WTC11 (cell line): Measurements from ENCODE around the gene SLC12A8. TPM values are rescaled to one million over a fixed set of nuclear protein-coding genes. Genes with fewer than 3 reads are reported as not detected.

Experiments
- ATAC-seq: fragments of 200-7000 bp; cut with Tn5 transposase; 2 replicates; pipeline ENCODE4 v1.10.0; 2021; ENCODE audit warnings: mild to moderate bottlenecking, moderate library complexity
- CTCF ChIA-PET: fragments of 300-600 bp; sonication (Branson Sonifier 250); formaldehyde crosslinking; loops from one replicate; lab custom pipeline; 2021; ENCODE audit warnings: antibody characterized with exemption; lab: Charles Lee
- POLR2A ChIA-PET: fragments of 350-600 bp; sonication (Branson Sonifier 250); formaldehyde crosslinking; loops from one replicate; lab custom pipeline; 2021; ENCODE audit warnings: antibody characterized with exemption; lab: Charles Lee
- DNase-seq: peaks from one replicate; pipeline ENCODE4 v3.0.0; 2021; ENCODE audit warnings: low spot score
- H3K27ac Mint-ChIP-seq: 2 replicates; pipeline ENCODE4 v1.8.0; 2021; ENCODE audit warnings: mixed read lengths
- H3K27me3 Mint-ChIP-seq: 2 replicates; pipeline ENCODE4 v1.8.0; 2021; ENCODE audit warnings: low read depth, mild to moderate bottlenecking, moderate library complexity, mixed read lengths
- H3K36me3 Mint-ChIP-seq: 2 replicates; pipeline ENCODE4 v1.8.0; 2021; ENCODE audit warnings: mixed read lengths
- H3K4me1 Mint-ChIP-seq: 2 replicates; pipeline ENCODE4 v1.8.0; 2022; ENCODE audit warnings: mixed read lengths
- H3K4me3 Mint-ChIP-seq: 2 replicates; pipeline ENCODE4 v1.8.0; 2021; ENCODE audit warnings: mild to moderate bottlenecking, moderate library complexity, mixed read lengths
- H3K9me3 Mint-ChIP-seq: 2 replicates; pipeline ENCODE4 v1.8.0; 2021; ENCODE audit warnings: mixed read lengths
- ATF1 ChIP-seq: sonication (generic); formaldehyde crosslinking; IDR thresholded peaks from 2 replicates; pipeline ENCODE4 v1.8.1; 2023; ENCODE audit warnings: mild to moderate bottlenecking, moderate library complexity, missing genetic modification reagents
- CREM ChIP-seq: sonication (generic); formaldehyde crosslinking; IDR thresholded peaks from 2 replicates; pipeline ENCODE4 v1.8.1; 2022; ENCODE audit warnings: mild to moderate bottlenecking, missing genetic modification reagents, moderate library complexity
- GTF2I ChIP-seq: fragments of 250-450 bp; sonication (Bioruptor Pico); conservative IDR thresholded peaks from 2 replicates; pipeline ENCODE4 v1.4.0; 2021; ENCODE audit warnings: mild to moderate bottlenecking
- JUN ChIP-seq: sonication (generic); formaldehyde crosslinking; IDR thresholded peaks from 2 replicates; pipeline ENCODE4 v1.8.0; 2023; ENCODE audit warnings: mild to moderate bottlenecking, missing genetic modification reagents
- OVOL2 ChIP-seq: fragments of 250-450 bp; sonication (Bioruptor Pico); IDR thresholded peaks from 2 replicates; pipeline ENCODE4 v1.9.0; 2021; ENCODE audit warnings: mild to moderate bottlenecking, borderline replicate concordance
- TCF7 ChIP-seq: sonication (generic); formaldehyde crosslinking; IDR thresholded peaks from 2 replicates; pipeline ENCODE4 v1.8.0; 2022; ENCODE audit warnings: mild to moderate bottlenecking, low read depth, missing genetic modification reagents, moderate library complexity
- ZNF138 ChIP-seq: sonication (generic); formaldehyde crosslinking; conservative IDR thresholded peaks from 2 replicates; pipeline ENCODE4 v1.8.1; 2022; ENCODE audit warnings: mild to moderate bottlenecking, moderate library complexity, missing genetic modification reagents
- ZNF263 ChIP-seq: sonication (generic); formaldehyde crosslinking; IDR thresholded peaks from 2 replicates; pipeline ENCODE4 v1.8.1; 2022; ENCODE audit warnings: low read depth, mild to moderate bottlenecking, moderate library complexity, missing genetic modification reagents
- ZNF416 ChIP-seq: fragments of 250-450 bp; sonication (Bioruptor Pico); IDR thresholded peaks from 2 replicates; pipeline ENCODE4 v1.9.0; 2021; ENCODE audit warnings: mild to moderate bottlenecking, inconsistent platforms
- ZNF423 ChIP-seq: fragments of 250-450 bp; sonication (Bioruptor Pico); IDR thresholded peaks from 2 replicates; pipeline ENCODE4 v2.1.2; 2022; ENCODE audit warnings: mild to moderate bottlenecking, moderate library complexity
- total RNA-seq: library from RNA; stranded (reverse); gene quantifications from 3 replicates; pipeline ENCODE4 v1.2.3, GENCODE V29; 2021
- TF ChIP-seq, protein P1 (sequence below): sonication (generic); formaldehyde crosslinking; IDR thresholded peaks from 2 replicates; pipeline ENCODE4 v1.8.1; 2022; ENCODE audit warnings: low read depth, missing genetic modification reagents, borderline replicate concordance
- TF ChIP-seq, protein P2 (sequence below): sonication (generic); formaldehyde crosslinking; IDR thresholded peaks from 2 replicates; pipeline ENCODE4 v1.8.1; 2023; ENCODE audit warnings: mild to moderate bottlenecking, missing genetic modification reagents, borderline replicate concordance
- TF ChIP-seq, protein P3 (sequence below): fragments of 250-450 bp; sonication (Bioruptor Pico); IDR thresholded peaks from 2 replicates; pipeline ENCODE4 v1.8.0; 2021; ENCODE audit warnings: mild to moderate bottlenecking
- TF ChIP-seq, protein P4 (sequence below): sonication (generic); formaldehyde crosslinking; IDR thresholded peaks from 2 replicates; pipeline ENCODE4 v1.8.0; 2023; ENCODE audit warnings: missing genetic modification reagents, mild to moderate bottlenecking, borderline replicate concordance
- TF ChIP-seq, protein P5 (sequence below): fragments of 200-600 bp; IDR thresholded peaks from 2 replicates; pipeline ENCODE4 v1.8.0; 2022; ENCODE audit warnings: antibody characterized with exemption
- TF ChIP-seq, protein P6 (sequence below): sonication (generic); formaldehyde crosslinking; IDR thresholded peaks from 2 replicates; pipeline ENCODE4 v1.8.1; 2022; ENCODE audit warnings: mild to moderate bottlenecking, missing genetic modification reagents, moderate library complexity, borderline replicate concordance
- TF ChIP-seq, protein P7 (sequence below): fragments of 250-450 bp; sonication (Bioruptor Pico); IDR thresholded peaks from 2 replicates; pipeline ENCODE4 v1.9.0; 2021; ENCODE audit warnings: moderate library complexity, mild to moderate bottlenecking, inconsistent platforms, borderline replicate concordance

SLC12A8 gene
- total RNA-seq, 1 experiment from 2014 or later: 9.1 TPM

DNA sequence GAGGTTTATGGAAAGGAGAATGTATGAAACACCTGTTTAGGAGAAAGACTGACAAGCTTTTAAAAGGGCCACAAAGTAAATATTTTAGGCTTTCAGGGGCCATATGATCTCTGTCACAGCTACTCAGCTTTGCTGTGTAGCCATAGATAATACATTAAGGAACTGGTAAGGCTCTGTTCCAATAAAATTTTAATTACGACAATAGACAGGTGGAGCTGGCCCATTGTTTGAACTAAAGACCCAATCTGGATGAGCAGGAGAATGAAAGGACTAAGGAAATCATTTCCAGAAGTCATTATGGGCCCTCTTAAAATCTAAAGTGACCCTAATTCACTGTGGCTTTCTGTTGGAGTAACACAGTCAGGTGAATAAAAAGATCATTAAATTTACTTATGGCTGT, 48.5 kb upstream of the SLC12A8 start:
- H3K36me3 Mint-ChIP-seq: peaks cover 13% of the 10 kb centered on the region
- ChIA-PET POLR2A (interaction anchor here (0.6 to 0.7 kb wide), 2 partner anchors 41 to 207 kb away, joined by 3 to 5 read pairs; no protein-coding TSS in a partner anchor), CTCF (interaction anchor here (0.6 kb wide), 1 partner anchor 270 kb away, joined by 3 read pairs; no protein-coding TSS in a partner anchor)
- no peaks in the 10 kb centered on the region for H3K27me3 Mint-ChIP-seq
- ATAC-seq (no peak), DNase-seq (no peak)
- H3K27ac Mint-ChIP-seq: no peak overlapping the region
- H3K4me1 Mint-ChIP-seq: peaks cover 8% of the 10 kb centered on the region
- no peak for TF ChIP-seq GTF2I
- TF ChIP-seq CREM: no peak
- TF ChIP-seq, protein P1, sequence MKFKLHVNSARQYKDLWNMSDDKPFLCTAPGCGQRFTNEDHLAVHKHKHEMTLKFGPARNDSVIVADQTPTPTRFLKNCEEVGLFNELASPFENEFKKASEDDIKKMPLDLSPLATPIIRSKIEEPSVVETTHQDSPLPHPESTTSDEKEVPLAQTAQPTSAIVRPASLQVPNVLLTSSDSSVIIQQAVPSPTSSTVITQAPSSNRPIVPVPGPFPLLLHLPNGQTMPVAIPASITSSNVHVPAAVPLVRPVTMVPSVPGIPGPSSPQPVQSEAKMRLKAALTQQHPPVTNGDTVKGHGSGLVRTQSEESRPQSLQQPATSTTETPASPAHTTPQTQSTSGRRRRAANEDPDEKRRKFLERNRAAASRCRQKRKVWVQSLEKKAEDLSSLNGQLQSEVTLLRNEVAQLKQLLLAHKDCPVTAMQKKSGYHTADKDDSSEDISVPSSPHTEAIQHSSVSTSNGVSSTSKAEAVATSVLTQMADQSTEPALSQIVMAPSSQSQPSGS: no peak
- no peak for TF ChIP-seq ZNF263 (CRISPR knock-in tag)
- no peak for TF ChIP-seq JUN (CRISPR knock-in tag)
- TF ChIP-seq TCF7 (CRISPR knock-in tag): no peak
- peaks cover 10% of the 10 kb centered on the region for H3K9me3 Mint-ChIP-seq
- no peak overlapping the region for H3K4me3 Mint-ChIP-seq

DNA sequence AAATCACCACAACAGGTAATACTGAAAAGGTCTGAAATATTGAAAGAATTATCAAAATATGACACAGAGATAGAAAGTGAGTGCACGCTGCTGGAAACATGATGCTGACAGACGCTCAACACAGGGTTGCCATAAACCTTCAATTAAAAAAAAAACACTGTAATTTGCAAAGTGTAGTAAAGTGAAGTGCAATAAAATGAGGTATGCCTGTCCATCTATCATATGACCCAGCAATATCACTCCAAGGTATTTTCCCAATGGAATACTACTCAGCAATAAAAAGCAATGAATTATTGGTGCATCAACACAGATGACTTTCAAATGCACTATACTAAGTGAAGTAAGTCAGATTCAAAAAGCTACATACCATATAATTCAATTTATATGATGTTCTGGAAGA, 47.6 kb upstream of the SLC12A8 start:
- peaks cover 8% of the 10 kb centered on the region for H3K4me1 Mint-ChIP-seq
- CTCF ChIA-PET: no interaction called here
- H3K27ac Mint-ChIP-seq: 0 out of 2 replicates have a peak overlapping the region, but pooled peaks have one; percentile 13
- DNase-seq (no peak), ATAC-seq (no peak)
- H3K27me3 Mint-ChIP-seq: no peaks in the 10 kb centered on the region
- TF ChIP-seq ATF1 (CRISPR knock-in tag) (no peak), ZNF416 (no peak), CREM (no peak), ZNF138 (no peak), OVOL2 (CRISPR knock-in tag) (no peak), ZNF423 (CRISPR knock-in tag) (no peak)
- TF ChIP-seq, protein P2, sequence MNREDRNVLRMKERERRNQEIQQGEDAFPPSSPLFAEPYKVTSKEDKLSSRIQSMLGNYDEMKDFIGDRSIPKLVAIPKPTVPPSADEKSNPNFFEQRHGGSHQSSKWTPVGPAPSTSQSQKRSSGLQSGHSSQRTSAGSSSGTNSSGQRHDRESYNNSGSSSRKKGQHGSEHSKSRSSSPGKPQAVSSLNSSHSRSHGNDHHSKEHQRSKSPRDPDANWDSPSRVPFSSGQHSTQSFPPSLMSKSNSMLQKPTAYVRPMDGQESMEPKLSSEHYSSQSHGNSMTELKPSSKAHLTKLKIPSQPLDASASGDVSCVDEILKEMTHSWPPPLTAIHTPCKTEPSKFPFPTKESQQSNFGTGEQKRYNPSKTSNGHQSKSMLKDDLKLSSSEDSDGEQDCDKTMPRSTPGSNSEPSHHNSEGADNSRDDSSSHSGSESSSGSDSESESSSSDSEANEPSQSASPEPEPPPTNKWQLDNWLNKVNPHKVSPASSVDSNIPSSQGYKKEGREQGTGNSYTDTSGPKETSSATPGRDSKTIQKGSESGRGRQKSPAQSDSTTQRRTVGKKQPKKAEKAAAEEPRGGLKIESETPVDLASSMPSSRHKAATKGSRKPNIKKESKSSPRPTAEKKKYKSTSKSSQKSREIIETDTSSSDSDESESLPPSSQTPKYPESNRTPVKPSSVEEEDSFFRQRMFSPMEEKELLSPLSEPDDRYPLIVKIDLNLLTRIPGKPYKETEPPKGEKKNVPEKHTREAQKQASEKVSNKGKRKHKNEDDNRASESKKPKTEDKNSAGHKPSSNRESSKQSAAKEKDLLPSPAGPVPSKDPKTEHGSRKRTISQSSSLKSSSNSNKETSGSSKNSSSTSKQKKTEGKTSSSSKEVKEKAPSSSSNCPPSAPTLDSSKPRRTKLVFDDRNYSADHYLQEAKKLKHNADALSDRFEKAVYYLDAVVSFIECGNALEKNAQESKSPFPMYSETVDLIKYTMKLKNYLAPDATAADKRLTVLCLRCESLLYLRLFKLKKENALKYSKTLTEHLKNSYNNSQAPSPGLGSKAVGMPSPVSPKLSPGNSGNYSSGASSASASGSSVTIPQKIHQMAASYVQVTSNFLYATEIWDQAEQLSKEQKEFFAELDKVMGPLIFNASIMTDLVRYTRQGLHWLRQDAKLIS (CRISPR knock-in tag): no peak
- TF ChIP-seq, protein P3, sequence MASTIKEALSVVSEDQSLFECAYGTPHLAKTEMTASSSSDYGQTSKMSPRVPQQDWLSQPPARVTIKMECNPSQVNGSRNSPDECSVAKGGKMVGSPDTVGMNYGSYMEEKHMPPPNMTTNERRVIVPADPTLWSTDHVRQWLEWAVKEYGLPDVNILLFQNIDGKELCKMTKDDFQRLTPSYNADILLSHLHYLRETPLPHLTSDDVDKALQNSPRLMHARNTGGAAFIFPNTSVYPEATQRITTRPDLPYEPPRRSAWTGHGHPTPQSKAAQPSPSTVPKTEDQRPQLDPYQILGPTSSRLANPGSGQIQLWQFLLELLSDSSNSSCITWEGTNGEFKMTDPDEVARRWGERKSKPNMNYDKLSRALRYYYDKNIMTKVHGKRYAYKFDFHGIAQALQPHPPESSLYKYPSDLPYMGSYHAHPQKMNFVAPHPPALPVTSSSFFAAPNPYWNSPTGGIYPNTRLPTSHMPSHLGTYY: no peak
- TF ChIP-seq, protein P4, sequence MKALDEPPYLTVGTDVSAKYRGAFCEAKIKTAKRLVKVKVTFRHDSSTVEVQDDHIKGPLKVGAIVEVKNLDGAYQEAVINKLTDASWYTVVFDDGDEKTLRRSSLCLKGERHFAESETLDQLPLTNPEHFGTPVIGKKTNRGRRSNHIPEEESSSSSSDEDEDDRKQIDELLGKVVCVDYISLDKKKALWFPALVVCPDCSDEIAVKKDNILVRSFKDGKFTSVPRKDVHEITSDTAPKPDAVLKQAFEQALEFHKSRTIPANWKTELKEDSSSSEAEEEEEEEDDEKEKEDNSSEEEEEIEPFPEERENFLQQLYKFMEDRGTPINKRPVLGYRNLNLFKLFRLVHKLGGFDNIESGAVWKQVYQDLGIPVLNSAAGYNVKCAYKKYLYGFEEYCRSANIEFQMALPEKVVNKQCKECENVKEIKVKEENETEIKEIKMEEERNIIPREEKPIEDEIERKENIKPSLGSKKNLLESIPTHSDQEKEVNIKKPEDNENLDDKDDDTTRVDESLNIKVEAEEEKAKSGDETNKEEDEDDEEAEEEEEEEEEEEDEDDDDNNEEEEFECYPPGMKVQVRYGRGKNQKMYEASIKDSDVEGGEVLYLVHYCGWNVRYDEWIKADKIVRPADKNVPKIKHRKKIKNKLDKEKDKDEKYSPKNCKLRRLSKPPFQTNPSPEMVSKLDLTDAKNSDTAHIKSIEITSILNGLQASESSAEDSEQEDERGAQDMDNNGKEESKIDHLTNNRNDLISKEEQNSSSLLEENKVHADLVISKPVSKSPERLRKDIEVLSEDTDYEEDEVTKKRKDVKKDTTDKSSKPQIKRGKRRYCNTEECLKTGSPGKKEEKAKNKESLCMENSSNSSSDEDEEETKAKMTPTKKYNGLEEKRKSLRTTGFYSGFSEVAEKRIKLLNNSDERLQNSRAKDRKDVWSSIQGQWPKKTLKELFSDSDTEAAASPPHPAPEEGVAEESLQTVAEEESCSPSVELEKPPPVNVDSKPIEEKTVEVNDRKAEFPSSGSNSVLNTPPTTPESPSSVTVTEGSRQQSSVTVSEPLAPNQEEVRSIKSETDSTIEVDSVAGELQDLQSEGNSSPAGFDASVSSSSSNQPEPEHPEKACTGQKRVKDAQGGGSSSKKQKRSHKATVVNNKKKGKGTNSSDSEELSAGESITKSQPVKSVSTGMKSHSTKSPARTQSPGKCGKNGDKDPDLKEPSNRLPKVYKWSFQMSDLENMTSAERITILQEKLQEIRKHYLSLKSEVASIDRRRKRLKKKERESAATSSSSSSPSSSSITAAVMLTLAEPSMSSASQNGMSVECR (CRISPR knock-in tag): no peak
- TF ChIP-seq, protein P5, sequence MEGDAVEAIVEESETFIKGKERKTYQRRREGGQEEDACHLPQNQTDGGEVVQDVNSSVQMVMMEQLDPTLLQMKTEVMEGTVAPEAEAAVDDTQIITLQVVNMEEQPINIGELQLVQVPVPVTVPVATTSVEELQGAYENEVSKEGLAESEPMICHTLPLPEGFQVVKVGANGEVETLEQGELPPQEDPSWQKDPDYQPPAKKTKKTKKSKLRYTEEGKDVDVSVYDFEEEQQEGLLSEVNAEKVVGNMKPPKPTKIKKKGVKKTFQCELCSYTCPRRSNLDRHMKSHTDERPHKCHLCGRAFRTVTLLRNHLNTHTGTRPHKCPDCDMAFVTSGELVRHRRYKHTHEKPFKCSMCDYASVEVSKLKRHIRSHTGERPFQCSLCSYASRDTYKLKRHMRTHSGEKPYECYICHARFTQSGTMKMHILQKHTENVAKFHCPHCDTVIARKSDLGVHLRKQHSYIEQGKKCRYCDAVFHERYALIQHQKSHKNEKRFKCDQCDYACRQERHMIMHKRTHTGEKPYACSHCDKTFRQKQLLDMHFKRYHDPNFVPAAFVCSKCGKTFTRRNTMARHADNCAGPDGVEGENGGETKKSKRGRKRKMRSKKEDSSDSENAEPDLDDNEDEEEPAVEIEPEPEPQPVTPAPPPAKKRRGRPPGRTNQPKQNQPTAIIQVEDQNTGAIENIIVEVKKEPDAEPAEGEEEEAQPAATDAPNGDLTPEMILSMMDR: no peak
- TF ChIP-seq, protein P6, sequence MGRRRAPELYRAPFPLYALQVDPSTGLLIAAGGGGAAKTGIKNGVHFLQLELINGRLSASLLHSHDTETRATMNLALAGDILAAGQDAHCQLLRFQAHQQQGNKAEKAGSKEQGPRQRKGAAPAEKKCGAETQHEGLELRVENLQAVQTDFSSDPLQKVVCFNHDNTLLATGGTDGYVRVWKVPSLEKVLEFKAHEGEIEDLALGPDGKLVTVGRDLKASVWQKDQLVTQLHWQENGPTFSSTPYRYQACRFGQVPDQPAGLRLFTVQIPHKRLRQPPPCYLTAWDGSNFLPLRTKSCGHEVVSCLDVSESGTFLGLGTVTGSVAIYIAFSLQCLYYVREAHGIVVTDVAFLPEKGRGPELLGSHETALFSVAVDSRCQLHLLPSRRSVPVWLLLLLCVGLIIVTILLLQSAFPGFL (CRISPR knock-in tag): no peak
- TF ChIP-seq, protein P7, sequence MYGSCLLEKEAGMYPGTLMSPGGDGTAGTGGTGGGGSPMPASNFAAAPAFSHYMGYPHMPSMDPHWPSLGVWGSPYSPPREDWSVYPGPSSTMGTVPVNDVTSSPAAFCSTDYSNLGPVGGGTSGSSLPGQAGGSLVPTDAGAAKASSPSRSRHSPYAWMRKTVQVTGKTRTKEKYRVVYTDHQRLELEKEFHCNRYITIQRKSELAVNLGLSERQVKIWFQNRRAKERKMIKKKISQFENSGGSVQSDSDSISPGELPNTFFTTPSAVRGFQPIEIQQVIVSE (CRISPR knock-in tag): no peak
- peaks cover 10% of the 10 kb centered on the region for H3K9me3 Mint-ChIP-seq
- no peak overlapping the region for H3K4me3 Mint-ChIP-seq
- H3K36me3 Mint-ChIP-seq: peaks cover 13% of the 10 kb centered on the region
- POLR2A ChIA-PET: no interaction called here
